Vagina (tissue), 2 donors: ENCODE results near the gene PFDN1.

Experiments
- POLR2A ChIP-seq, 2 donors: fragments of 450-650 bp; IDR thresholded peaks; one replicate each; pipeline ENCODE4 v1.6.1; 2017; ENCODE audit warnings: antibody characterized with exemption in 2 of 2, mild to moderate bottlenecking in 2 of 2, moderate library complexity in 2 of 2
- TF ChIP-seq, protein P1 (sequence below), 3 experiments: fragments of 450-650 bp in 2 of 3; fragments of 200-600 bp in 1 of 3; sonication (generic) in 1 of 3; IDR thresholded peaks; one replicate each; pipeline ENCODE4 v1.5.1; 2017 to 2019; ENCODE audit warnings: antibody characterized with exemption in 3 of 3, mild to moderate bottlenecking in 2 of 3, moderate library complexity in 2 of 3

DNA sequence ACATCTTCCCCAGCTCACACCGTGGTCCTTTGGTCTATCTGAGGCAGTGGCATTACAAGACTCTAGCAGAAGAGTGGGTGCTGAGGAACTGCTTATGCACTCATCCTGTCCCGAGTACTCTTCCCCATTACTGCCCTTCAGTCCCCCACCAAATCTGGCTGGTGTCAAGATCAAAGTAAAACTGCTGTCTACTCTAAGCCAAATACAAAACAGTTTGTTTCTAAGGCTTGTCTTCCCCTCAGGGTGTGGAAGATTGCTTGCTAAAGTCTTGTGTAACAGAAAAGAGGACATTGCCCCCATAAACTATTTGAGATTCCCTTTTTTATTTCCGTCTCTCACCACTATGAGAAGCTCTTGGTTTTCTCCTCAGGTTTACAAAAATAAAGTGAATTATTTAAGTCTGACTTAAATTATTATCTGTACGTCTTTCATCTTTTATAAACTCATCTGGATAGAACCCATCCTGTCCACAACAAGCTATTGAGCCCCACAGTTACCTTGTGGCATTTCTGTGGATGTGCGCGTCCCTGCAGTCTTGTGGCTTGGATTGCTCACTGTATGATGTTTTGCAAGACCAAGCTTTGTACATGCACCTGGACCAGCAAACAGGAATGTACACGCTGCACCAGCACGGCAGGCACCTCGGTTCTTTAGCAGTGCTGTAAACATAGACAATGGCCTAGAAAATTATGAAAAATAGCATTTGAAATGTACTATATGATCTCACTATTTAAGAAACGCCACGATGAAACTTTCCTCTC, 66.9 kb downstream of the PFDN1 start:
- TF ChIP-seq POLR2A (IDR thresholded peaks at IDR 0.05) = no peak
- TF ChIP-seq, protein P1, sequence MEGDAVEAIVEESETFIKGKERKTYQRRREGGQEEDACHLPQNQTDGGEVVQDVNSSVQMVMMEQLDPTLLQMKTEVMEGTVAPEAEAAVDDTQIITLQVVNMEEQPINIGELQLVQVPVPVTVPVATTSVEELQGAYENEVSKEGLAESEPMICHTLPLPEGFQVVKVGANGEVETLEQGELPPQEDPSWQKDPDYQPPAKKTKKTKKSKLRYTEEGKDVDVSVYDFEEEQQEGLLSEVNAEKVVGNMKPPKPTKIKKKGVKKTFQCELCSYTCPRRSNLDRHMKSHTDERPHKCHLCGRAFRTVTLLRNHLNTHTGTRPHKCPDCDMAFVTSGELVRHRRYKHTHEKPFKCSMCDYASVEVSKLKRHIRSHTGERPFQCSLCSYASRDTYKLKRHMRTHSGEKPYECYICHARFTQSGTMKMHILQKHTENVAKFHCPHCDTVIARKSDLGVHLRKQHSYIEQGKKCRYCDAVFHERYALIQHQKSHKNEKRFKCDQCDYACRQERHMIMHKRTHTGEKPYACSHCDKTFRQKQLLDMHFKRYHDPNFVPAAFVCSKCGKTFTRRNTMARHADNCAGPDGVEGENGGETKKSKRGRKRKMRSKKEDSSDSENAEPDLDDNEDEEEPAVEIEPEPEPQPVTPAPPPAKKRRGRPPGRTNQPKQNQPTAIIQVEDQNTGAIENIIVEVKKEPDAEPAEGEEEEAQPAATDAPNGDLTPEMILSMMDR (IDR thresholded peaks at IDR 0.05) = no peak
